ENCODE results near the gene SPAG4. TPM values are rescaled to one million over a fixed set of nuclear protein-coding genes. Genes with fewer than 3 reads are reported as not detected.

Gene SPAG4
- total and polyA plus RNA-seq, 2 experiments from 2014 or later = 2.7 to 2.9 TPM

GRCh38 chr20:35592339-35592974 lies 23.2 kb upstream of the SPAG4 start:
- Histone ChIP-seq H3K79me2 (replicated peaks; ENCODE audit: insufficient read depth) (no peaks in the 10 kb centered on the region), H3K4me1 (ENCODE audit: insufficient read depth) (peaks cover 6% of the 10 kb centered on the region; the same call in 1 of the 2 replicates), H2AFZ (peak overlapping the region; percentile 34; the same call in 1 of the 2 replicates), H3K4me3 (no peak overlapping the region), H3K27ac (ENCODE audit: low read depth) (no peak overlapping the region), H3F3A (replicated peaks; ENCODE audit: low read depth) (0 out of 2 replicates have a peak, but pooled peaks cover 7% of the 10 kb centered on the region), H3K4me2 (no peak overlapping the region), H3K27me3 (ENCODE audit: insufficient read depth) (no peaks in the 10 kb centered on the region), H4K20me1 (replicated peaks; ENCODE audit: insufficient read depth) (no peaks in the 10 kb centered on the region), H3K9me2 (ENCODE audit: insufficient read depth) (no peaks in the 10 kb centered on the region), H3K36me3 (ENCODE audit: insufficient read depth) (no peaks in the 10 kb centered on the region)
- TF ChIP-seq EZH2 (IDR thresholded peaks at IDR 0.05; ENCODE audit: low read depth, unreplicated experiment) (no peak), ZNF462 (CRISPR knock-in tag; IDR thresholded peaks at IDR 0.05) (no peak), POLR2AphosphoS5 (IDR thresholded peaks at IDR 0.05; ENCODE audit: low read depth) (no peak), CTCF (conservative IDR thresholded peaks at IDR 0.05; ENCODE audit: low read depth in 2 of 2) (no peak), REST (IDR thresholded peaks at IDR 0.05; ENCODE audit: unreplicated experiment) (no peak), STAT1 (IDR thresholded peaks at IDR 0.05; ENCODE audit: unreplicated experiment) (no peak)
- H3K4me1 Mint-ChIP-seq = peaks cover 6% of the 10 kb centered on the region; the same call in 2 of the 3 replicates
- ATAC-seq (no peak), DNase-seq (ENCODE audit: low spot score) (no peak)
- H3K27ac Mint-ChIP-seq = no peak overlapping the region
- no peak overlapping the region for H3K4me3 Mint-ChIP-seq
- H3K27me3 Mint-ChIP-seq (ENCODE audit: insufficient read depth, low read depth, poor library complexity) = peaks cover 13% of the 10 kb centered on the region
- no peaks in the 10 kb centered on the region for H3K36me3 Mint-ChIP-seq (ENCODE audit: low read depth)
- no peaks in the 10 kb centered on the region for H3K9me3 Mint-ChIP-seq
